HepG2 (cell line): Measurements from ENCODE around the gene ATP9A. TPM values are rescaled to one million over a fixed set of nuclear protein-coding genes. Genes with fewer than 3 reads are reported as not detected.
A peak's percentile ranks its signal among the peaks of the same experiment; 100 is the strongest.

Source experiments
- AGO1 ChIP-seq: fragments of 200-400 bp; formaldehyde crosslinking; IDR thresholded peaks from 2 replicates; pipeline ENCODE4 v1.6.1; 2017; ENCODE audit warnings: mild to moderate bottlenecking, low read depth, low read length, moderate library complexity; ENCODE audit not compliant: poor library complexity, severe bottlenecking
- ASH2L ChIP-seq: fragments of 300-600, 200-600 bp; sonication (generic); IDR thresholded peaks from 2 replicates; pipeline ENCODE4 v1.7.0; 2017; ENCODE audit warnings: low read depth, mild to moderate bottlenecking, moderate library complexity, mixed read lengths, low read length; ENCODE audit not compliant: insufficient read length
- EP300 ChIP-seq, 3 experiments: sonication (generic) in 1 of 3; formaldehyde crosslinking in 1 of 3; IDR thresholded peaks; 2 replicates each; pipeline versions ENCODE4 v1.5.1 to v1.6.1; 2011 to 2020; ENCODE audit warnings: low read depth in 2 of 3, low read length in 2 of 3, borderline replicate concordance in 1 of 3, improper control_type of control experiment in 1 of 3, mild to moderate bottlenecking in 1 of 3, missing genetic modification reagents in 1 of 3, moderate library complexity in 1 of 3
- GZF1 ChIP-seq: sonication (generic); formaldehyde crosslinking; IDR thresholded peaks from 2 replicates; pipeline ENCODE4 v1.5.1; 2020; ENCODE audit warnings: mild to moderate bottlenecking, missing genetic modification reagents
- HIVEP1 ChIP-seq: sonication (generic); formaldehyde crosslinking; IDR thresholded peaks from 2 replicates; pipeline ENCODE4 v1.4.0; 2020; ENCODE audit warnings: mild to moderate bottlenecking, missing genetic modification reagents
- ISX ChIP-seq: sonication (generic); formaldehyde crosslinking; conservative IDR thresholded peaks from 2 replicates; pipeline ENCODE4 v1.5.0; 2020; ENCODE audit warnings: missing genetic modification reagents
- KAT8 ChIP-seq: IDR thresholded peaks from 2 replicates; pipeline ENCODE4 v1.6.1; 2016; ENCODE audit warnings: missing genetic modification reagents, missing compliant biosample characterization
- KDM2A ChIP-seq: sonication (generic); formaldehyde crosslinking; IDR thresholded peaks from 2 replicates; pipeline ENCODE4 v1.4.0; 2020; ENCODE audit warnings: low read depth, missing genetic modification reagents, borderline replicate concordance
- NFKB2 ChIP-seq: sonication (generic); formaldehyde crosslinking; IDR thresholded peaks from 2 replicates; pipeline ENCODE4 v1.4.0; 2020; ENCODE audit warnings: missing genetic modification reagents, borderline replicate concordance
- POLR2AphosphoS2 ChIP-seq: IDR thresholded peaks from 2 replicates; pipeline ENCODE4 v1.6.1; 2011; ENCODE audit warnings: low read depth, low read length, improper control_type of control experiment
- SIN3B ChIP-seq: fragments of 150-350 bp; IDR thresholded peaks from 2 replicates; pipeline ENCODE4 v1.6.1; 2014; ENCODE audit warnings: low read length
- SUZ12 ChIP-seq: fragments of 150-350 bp; IDR thresholded peaks from 2 replicates; pipeline ENCODE4 v1.6.1; 2014; ENCODE audit warnings: low read depth, low read length
- ZBTB42 ChIP-seq: sonication (generic); formaldehyde crosslinking; IDR thresholded peaks from 2 replicates; pipeline ENCODE4 v1.5.0; 2020; ENCODE audit warnings: mild to moderate bottlenecking, missing genetic modification reagents
- ZFP41 ChIP-seq: sonication (generic); formaldehyde crosslinking; IDR thresholded peaks from 2 replicates; pipeline ENCODE4 v1.4.0; 2020; ENCODE audit warnings: mild to moderate bottlenecking, missing genetic modification reagents, borderline replicate concordance
- ZNF350 ChIP-seq: sonication (generic); formaldehyde crosslinking; IDR thresholded peaks from 2 replicates; pipeline ENCODE4 v1.4.0; 2020; ENCODE audit warnings: mild to moderate bottlenecking, low read depth, missing genetic modification reagents, borderline replicate concordance
- ZNF652 ChIP-seq: IDR thresholded peaks from 2 replicates; pipeline ENCODE4 v1.6.1; 2016; ENCODE audit warnings: low read depth, borderline replicate concordance
- ZNF724P ChIP-seq: sonication (generic); formaldehyde crosslinking; IDR thresholded peaks from 2 replicates; pipeline ENCODE4 v1.8.0; 2022; ENCODE audit warnings: missing genetic modification reagents, borderline replicate concordance
- polyA plus RNA-seq, 8 experiments: library from polyadenylated mRNA; depleted of rRNA in 3 of 8; stranded (reverse) in 7 of 8; unstranded in 1 of 8; fragments of >200 nt; fragmentation: Illumina TruSeq in 4 of 8; extraction: Trizol in 4 of 8; gene quantifications; 2 replicates each; pipeline versions ENCODE4 v1.2.1 to v1.2.3, GENCODE V29; 2011 to 2016; ENCODE audit warnings: low read depth in 4 of 8, missing spikeins in 1 of 8, mixed read lengths in 1 of 8; ENCODE audit not compliant: insufficient read depth in 1 of 8
- total RNA-seq, 5 experiments: library from RNA; depleted of rRNA; stranded (reverse); fragments of >200 nt; fragmentation: Illumina TruSeq; extraction: Trizol; gene quantifications; 2 replicates each; pipeline ENCODE4 v1.2.3, GENCODE V29; 2016; ENCODE audit warnings: low read depth in 1 of 5
- TF ChIP-seq, protein P1 (sequence below): sonication (generic); formaldehyde crosslinking; IDR thresholded peaks from 2 replicates; pipeline ENCODE4 v1.5.0; 2020; ENCODE audit warnings: mild to moderate bottlenecking, missing genetic modification reagents, borderline replicate concordance
- TF ChIP-seq, protein P2 (sequence below): sonication (generic); formaldehyde crosslinking; IDR thresholded peaks from 2 replicates; pipeline ENCODE4 v1.4.0; 2020; ENCODE audit warnings: missing genetic modification reagents, borderline replicate concordance
- TF ChIP-seq, protein P3 (sequence below): IDR thresholded peaks from 2 replicates; pipeline ENCODE4 v1.6.1; 2016

The ATP9A gene
- total and polyA plus RNA-seq, 2 of the 13 experiments (the other 11 are each of a cell fraction or from before 2014, with no cell fraction given): 11.8 to 18.5 TPM

DNA sequence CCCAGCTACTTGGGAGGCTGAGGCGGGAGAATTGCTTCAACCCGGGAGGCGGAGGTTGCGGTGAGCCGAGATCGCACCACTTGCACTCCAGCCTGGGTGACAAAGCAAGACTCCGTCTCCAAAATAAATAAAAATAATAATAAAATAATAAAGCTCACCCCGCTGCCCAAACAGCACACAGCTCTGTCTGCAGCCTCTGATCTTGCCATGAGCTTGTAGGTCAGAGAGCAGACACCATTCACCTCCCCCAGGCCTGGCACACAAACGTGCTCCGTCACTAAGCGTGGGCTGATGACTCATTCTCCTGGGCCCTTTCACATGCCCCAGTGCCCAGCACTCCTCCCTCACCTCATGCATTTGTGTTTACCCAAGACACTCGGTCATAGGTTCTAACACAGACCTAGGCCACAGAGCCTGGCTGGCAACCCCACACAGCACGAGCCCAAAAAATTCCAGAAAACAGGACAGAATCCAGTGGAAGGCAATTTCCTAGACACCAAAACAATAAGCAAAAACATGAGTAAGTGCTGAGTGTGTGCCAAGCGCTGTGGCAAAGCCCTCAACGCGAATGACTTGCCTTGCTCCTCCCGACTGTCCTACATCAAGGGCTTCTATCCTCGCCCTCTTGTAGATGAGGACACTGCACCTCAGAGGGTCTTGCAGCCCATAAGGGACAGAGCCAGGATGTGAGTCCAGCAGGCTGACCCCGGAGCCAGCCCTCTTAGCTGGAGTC, 18.0 kb downstream of the ATP9A start (continued):
- TF ChIP-seq ASH2L (peak; percentile 58), POLR2AphosphoS2 (no peak), KAT8 (CRISPR knock-in tag) (peak; percentile 79; the same call in 1 of the 2 replicates), ZNF652 (CRISPR knock-in tag) (peak; percentile 55; the same call in 1 of the 2 replicates), NFKB2 (CRISPR knock-in tag) (no peak), ZNF724P (no peak), GZF1 (0 out of 2 replicates have a peak, but pooled peaks have one; percentile 34), ZFP41 (no peak), ZNF350 (CRISPR knock-in tag) (peak; percentile 76), ISX (CRISPR knock-in tag) (no peak), KDM2A (CRISPR knock-in tag) (peak; percentile 85), HIVEP1 (CRISPR knock-in tag) (0 out of 2 replicates have a peak, but pooled peaks have one; percentile 29), EP300 (IDR thresholded peaks at IDR 0.05; ENCODE audit: low read depth in 2 of 2, low read length in 2 of 2) (peak; percentile 68 to 85), EP300 (CRISPR knock-in tag; IDR thresholded peaks at IDR 0.05; ENCODE audit: borderline replicate concordance) (peak; percentile 86), SIN3B (no peak), AGO1 (no peak), ZBTB42 (CRISPR knock-in tag) (no peak), SUZ12 (no peak)
- TF ChIP-seq, protein P1, sequence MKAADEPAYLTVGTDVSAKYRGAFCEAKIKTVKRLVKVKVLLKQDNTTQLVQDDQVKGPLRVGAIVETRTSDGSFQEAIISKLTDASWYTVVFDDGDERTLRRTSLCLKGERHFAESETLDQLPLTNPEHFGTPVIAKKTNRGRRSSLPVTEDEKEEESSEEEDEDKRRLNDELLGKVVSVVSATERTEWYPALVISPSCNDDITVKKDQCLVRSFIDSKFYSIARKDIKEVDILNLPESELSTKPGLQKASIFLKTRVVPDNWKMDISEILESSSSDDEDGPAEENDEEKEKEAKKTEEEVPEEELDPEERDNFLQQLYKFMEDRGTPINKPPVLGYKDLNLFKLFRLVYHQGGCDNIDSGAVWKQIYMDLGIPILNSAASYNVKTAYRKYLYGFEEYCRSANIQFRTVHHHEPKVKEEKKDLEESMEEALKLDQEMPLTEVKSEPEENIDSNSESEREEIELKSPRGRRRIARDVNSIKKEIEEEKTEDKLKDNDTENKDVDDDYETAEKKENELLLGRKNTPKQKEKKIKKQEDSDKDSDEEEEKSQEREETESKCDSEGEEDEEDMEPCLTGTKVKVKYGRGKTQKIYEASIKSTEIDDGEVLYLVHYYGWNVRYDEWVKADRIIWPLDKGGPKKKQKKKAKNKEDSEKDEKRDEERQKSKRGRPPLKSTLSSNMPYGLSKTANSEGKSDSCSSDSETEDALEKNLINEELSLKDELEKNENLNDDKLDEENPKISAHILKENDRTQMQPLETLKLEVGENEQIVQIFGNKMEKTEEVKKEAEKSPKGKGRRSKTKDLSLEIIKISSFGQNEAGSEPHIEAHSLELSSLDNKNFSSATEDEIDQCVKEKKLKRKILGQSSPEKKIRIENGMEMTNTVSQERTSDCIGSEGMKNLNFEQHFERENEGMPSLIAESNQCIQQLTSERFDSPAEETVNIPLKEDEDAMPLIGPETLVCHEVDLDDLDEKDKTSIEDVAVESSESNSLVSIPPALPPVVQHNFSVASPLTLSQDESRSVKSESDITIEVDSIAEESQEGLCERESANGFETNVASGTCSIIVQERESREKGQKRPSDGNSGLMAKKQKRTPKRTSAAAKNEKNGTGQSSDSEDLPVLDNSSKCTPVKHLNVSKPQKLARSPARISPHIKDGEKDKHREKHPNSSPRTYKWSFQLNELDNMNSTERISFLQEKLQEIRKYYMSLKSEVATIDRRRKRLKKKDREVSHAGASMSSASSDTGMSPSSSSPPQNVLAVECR (CRISPR knock-in tag): peak; percentile 34; the same call in 1 of the 2 replicates
- TF ChIP-seq, protein P2, sequence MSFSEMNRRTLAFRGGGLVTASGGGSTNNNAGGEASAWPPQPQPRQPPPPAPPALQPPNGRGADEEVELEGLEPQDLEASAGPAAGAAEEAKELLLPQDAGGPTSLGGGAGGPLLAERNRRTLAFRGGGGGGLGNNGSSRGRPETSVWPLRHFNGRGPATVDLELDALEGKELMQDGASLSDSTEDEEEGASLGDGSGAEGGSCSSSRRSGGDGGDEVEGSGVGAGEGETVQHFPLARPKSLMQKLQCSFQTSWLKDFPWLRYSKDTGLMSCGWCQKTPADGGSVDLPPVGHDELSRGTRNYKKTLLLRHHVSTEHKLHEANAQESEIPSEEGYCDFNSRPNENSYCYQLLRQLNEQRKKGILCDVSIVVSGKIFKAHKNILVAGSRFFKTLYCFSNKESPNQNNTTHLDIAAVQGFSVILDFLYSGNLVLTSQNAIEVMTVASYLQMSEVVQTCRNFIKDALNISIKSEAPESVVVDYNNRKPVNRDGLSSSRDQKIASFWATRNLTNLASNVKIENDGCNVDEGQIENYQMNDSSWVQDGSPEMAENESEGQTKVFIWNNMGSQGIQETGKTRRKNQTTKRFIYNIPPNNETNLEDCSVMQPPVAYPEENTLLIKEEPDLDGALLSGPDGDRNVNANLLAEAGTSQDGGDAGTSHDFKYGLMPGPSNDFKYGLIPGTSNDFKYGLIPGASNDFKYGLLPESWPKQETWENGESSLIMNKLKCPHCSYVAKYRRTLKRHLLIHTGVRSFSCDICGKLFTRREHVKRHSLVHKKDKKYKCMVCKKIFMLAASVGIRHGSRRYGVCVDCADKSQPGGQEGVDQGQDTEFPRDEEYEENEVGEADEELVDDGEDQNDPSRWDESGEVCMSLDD (CRISPR knock-in tag): no peak
- TF ChIP-seq, protein P3, sequence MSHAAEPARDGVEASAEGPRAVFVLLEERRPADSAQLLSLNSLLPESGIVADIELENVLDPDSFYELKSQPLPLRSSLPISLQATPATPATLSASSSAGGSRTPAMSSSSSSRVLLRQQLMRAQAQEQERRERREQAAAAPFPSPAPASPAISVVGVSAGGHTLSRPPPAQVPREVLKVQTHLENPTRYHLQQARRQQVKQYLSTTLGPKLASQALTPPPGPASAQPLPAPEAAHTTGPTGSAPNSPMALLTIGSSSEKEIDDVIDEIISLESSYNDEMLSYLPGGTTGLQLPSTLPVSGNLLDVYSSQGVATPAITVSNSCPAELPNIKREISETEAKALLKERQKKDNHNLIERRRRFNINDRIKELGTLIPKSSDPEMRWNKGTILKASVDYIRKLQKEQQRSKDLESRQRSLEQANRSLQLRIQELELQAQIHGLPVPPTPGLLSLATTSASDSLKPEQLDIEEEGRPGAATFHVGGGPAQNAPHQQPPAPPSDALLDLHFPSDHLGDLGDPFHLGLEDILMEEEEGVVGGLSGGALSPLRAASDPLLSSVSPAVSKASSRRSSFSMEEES: peak; percentile 87; the same call in 1 of the 2 replicates
